Retinal pigment epithelial cell (primary cell): Measurements from ENCODE around the gene SRMS.

Source experiments
- DNase-seq: peaks from one replicate; pipeline ENCODE4 v3.0.0-alpha.2; 2010; ENCODE audit warnings: low read depth
- H3K4me3 ChIP-seq: 2 replicates; pipeline ENCODE4 v1.5.1; 2011; ENCODE audit warnings: mild to moderate bottlenecking, low read length, control low read depth, moderate library complexity
- CTCF ChIP-seq: conservative IDR thresholded peaks from 2 replicates; pipeline ENCODE4 v1.5.1; 2011; ENCODE audit warnings: low read depth, low read length, control low read depth, inconsistent platforms

SRMS gene

GRCh38 chr20:63567136-63567385, 19.5 kb upstream of the SRMS start:
- no peak for DNase-seq
- no peak for TF ChIP-seq CTCF
- H3K4me3 ChIP-seq, result no peak overlapping the region

- no peak for TF ChIP-seq CTCF
- no peak overlapping the region for H3K4me3 ChIP-seq
- DNase-seq, result no peak
Measured at GRCh38 chr20:63566395-63567135, 19.0 kb upstream of the SRMS start.

- no peak for TF ChIP-seq CTCF
- DNase-seq, result no peak
- no peak overlapping the region for H3K4me3 ChIP-seq
Measured at GRCh38 chr20:63565699-63566335, 18.3 kb upstream of the SRMS start.

GRCh38 chr20:63565021-63565698, 17.6 kb upstream of the SRMS start:
- TF ChIP-seq CTCF, result no peak
- DNase-seq, result no peak
- H3K4me3 ChIP-seq, result no peak overlapping the region

- DNase-seq, result no peak
- no peak for TF ChIP-seq CTCF
- H3K4me3 ChIP-seq, result no peak overlapping the region
Measured at GRCh38 chr20:63564036-63564810, 16.7 kb upstream of the SRMS start.

- H3K4me3 ChIP-seq, result no peak overlapping the region
- DNase-seq, result no peak
- TF ChIP-seq CTCF, result no peak
Measured at GRCh38 chr20:63563225-63563935, 15.8 kb upstream of the SRMS start.
